PC-3 (cell line): ENCODE data around the gene GNG4.

ENCODE experiments used
- CTCF ChIP-seq: fragments of 300-600 bp; sonication (generic); conservative IDR thresholded peaks from 2 replicates; pipeline ENCODE4 v1.5.1; 2017; ENCODE audit warnings: antibody characterized with exemption, low read depth, mild to moderate bottlenecking, low read length
- EZH2 ChIP-seq: fragments of 300-600 bp; sonication (generic); IDR thresholded peaks from one replicate; pipeline ENCODE4 v1.6.1; 2017; ENCODE audit warnings: antibody characterized with exemption, mild to moderate bottlenecking, low read length; ENCODE audit not compliant: unreplicated experiment
- EZH2phosphoT487 ChIP-seq: fragments of 300-600 bp; sonication (generic); IDR thresholded peaks from 2 replicates; pipeline ENCODE4 v1.6.1; 2018; ENCODE audit warnings: mild to moderate bottlenecking, antibody characterized with exemption, low read length, borderline replicate concordance

GRCh38 chr1:235558621-235559169, 90.9 kb downstream of the GNG4 start:
- TF ChIP-seq CTCF (no peak), EZH2phosphoT487 (no peak), EZH2 (no peak)
